Stimulated activated CD4-positive, alpha-beta T cell treated with anti-CD3 and anti-CD28 coated beads, Interleukin-15, amount 100 ng/mL, for 48 hours (primary cell): Measurements from ENCODE around the gene TPK1.

Experiments
- DNase-seq, 2 donors: peaks; one replicate each; pipeline ENCODE4 v3.0.0-alpha.2; 2020; ENCODE audit warnings: low read depth in 2 of 2

TPK1 gene

DNA sequence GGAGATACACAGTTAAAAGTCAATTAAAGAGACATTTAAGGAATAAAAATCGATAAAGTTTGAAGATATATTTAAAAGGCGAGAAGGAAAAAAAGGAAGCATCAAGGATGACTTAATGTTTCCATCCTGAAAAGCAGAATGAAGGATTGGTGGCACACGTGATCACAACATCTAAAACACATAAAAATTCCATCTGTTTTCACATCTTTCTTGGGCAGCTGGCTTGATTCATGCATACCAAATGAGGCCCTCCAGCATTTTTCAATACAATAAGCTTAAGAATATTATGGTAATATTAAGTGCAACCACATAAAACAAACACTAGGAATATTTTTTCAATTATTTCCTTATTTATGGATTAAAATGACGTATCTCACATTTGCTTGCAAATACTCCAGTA lies 112.6 kb downstream of the TPK1 start:
- DNase-seq, result no peak

- DNase-seq, result no peak
Observed at GRCh38 chr7:144720710-144721109, 115.1 kb downstream of the TPK1 start.

- no peak for DNase-seq
Observed at GRCh38 chr7:144720149-144720548, 115.7 kb downstream of the TPK1 start.

DNA sequence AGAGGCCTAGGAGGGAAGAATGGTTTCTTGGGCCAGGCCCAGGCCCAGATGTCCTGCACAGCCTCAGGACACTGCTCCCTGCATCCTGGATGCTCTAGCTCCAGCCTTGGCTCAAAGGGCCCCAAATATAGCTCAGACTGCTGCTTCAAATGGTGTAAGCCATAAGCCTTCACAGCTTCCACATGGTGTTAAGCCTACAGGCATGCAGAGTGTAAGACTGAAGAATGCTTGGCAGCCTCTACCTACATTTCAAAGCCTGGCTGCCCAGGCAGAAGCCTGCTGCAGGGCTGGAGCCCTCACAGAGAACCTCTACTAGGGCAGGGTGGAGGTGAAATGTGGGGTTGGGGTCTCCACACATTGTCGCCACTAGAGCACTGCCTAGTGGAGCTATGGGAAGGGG lies 118.1 kb downstream of the TPK1 start:
- DNase-seq, result no peak

DNA sequence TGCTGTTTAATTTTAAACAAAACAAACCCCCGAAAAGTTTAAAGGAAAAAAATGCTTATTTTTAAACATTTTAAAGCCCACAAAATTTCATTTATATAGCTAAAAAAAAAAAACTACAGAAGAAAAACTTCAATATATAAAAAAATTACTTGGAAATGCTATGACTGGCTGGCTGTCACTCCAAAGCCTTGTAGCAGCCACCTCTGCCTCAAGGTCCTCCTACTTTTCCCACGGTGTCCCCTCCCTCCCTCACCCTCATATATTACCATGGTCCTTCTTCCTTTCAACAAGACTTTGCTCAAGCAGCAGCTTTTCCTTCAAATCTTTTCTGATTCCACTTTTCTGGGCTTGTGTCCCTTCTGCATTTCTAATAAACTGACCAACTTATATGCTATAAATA lies 122.0 kb downstream of the TPK1 start:
- DNase-seq, result no peak

GRCh38 chr7:144710791-144711190 lies 125.1 kb downstream of the TPK1 start:
- no peak for DNase-seq

DNA sequence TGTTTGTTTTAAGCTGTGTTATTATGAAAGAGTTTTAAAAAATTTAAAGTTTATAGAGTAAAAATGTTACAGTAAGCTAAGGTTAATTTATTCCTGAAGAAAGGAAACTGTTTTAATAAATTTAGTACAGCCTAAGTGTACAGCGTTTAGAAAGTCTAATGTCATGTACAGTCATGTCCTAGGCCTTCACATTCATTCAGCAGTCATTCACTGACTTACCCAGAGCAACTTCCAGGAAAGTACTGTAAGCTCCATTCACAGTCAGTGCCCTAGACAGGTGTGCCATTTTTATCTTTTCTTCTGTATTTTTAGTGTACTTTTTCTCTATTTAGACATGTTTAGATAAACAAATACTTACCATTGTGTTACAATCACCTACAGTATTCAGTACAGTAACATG lies 126.8 kb downstream of the TPK1 start:
- DNase-seq, result no peak

DNA sequence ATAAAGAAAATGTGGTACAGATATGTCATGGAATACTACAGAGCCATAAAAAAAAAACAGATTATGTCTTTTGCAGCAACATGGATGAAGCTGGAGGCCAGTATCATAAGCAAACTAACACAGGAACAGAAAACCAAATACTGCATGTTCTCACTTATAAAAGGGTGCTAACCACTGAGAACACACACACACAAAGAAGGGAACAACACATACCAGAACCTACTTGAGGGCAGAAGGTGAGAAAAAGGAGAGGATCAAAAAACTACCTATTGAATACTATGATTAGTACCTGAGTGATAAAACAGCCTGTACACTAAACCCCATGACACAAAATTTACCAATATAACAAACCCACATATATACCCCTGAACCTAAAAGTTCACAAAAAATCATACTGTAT lies 144.6 kb downstream of the TPK1 start:
- DNase-seq, result no peak

GRCh38 chr7:144682581-144683280 lies 153.1 kb downstream of the TPK1 start:
- no peak for DNase-seq

DNA sequence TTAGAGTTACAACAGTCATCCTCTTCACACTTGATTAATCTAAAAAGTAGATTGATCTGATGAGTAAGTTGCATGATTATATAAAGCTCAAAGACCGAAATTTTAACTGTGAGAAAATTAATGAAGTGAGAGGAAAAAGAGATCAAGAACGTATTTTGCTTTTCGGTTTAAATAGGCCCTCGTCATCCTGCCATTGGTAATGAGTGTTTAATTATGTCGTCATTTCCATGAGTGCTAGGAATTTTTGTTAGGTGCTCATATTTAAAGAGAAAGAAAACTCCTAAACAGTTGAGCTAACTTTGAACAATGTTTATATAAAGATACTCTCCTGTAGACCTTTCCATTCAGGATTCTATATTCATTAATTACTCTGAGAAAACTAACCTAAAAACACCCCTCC lies 159.4 kb downstream of the TPK1 start:
- no peak for DNase-seq

DNA sequence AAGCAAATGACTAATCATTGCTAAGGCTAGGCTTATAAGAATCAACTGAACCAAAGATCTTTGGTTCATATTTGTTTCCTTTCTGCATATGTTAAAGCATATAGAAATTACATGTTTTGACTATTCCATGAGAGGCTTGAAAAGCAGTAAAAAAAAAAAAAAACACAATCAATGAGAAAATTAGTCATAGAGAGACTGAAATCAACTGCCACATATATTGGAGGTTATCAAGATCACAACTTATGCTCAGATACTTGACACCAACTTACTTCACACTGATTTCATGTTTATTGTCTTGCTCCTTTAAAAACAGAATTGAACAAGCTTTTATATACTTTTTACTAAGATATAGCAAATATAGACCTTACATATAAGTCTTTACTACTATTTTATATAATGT lies 161.3 kb downstream of the TPK1 start:
- no peak for DNase-seq

- no peak for DNase-seq
Observed at GRCh38 chr7:144672869-144673268, 163.0 kb downstream of the TPK1 start.

DNA sequence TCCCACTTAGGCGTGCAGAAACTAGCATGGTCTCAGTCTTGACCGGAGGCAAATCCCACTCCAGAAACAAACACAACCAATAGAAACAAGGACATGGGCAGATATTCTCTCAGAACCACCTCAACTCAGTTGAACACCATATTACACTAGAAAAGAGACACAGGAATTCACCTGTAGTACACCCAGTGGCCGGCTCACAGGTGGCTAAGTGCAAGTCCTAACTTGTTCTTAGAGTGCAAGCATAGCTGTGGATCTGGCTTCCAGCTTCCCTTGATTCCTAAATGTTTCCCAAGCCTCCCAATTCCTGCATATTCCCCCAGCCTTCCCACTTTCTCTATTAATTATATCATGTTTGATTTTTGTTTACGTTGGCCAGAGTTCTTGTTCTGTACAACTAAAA lies 164.4 kb downstream of the TPK1 start:
- DNase-seq, result no peak

DNA sequence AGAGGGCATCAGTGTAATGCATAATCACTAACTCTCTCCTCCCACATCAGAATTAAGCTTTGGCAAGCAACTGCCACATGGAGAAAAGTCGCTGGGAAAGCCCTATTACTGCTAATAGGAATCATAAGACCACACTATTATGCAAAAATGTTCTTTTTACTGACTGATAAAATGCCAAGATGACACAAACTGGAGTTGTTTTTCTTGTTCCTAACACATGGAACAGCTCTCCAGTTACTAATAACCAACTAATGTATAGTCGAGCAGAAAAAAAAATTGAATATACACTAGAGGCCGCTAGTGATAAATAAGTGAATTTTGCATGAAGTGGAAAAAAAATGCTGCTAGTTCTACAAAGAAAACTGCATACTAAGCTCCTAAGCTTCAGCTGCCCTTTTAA lies 165.6 kb downstream of the TPK1 start:
- no peak for DNase-seq

DNA sequence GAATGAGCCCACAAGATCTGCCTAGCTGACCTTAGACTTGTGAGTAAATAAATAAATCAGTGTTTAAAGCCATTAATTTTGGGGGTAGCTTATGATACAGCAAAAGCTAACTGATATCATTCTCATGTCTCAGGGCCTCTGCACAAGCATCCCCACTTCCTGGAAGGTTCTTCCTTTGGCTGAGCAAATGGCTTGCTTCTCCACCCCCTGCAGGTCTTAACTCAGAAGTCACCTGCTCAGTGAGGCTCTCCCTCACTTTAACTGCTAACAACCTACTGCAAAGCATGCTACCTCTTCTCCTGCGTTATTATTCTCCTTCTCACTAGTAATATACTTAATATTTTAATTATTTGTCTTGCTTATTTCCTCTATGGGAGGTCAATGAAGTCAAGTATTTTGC lies 167.3 kb downstream of the TPK1 start:
- DNase-seq, result no peak

DNA sequence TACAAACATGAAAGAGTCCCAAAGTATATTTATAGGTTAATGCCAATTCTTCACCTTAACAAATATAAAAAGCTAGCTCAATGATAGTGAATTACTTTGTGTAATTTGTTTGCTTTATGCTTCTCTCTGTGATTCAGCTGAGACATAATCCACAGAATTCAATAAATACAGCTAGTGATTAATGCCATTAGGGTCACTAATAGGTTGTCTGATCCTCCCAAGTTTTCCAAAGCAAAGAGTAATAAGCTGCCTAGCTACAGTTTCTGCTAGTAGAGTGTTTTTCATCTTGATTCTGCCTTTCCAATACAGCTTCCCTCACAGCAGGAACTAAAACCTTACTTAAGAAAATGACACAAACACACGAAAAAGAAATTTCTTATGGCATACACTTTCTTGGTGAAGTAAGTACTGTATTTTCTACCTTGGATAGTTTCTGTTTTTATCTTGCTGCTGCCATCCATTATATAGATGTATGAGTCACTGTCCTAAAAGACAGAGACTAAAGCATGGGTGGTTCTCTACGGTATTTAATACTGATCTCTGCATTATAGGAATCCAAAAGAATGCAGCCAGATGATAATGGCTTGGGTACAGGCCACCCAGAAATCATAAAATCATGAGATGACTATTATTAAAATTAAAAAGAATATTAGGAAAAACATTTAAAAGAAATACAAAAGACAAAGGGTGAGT lies 170.0 kb downstream of the TPK1 start:
- no peak for DNase-seq

- no peak for DNase-seq
Observed at GRCh38 chr7:144659211-144659610, 176.6 kb downstream of the TPK1 start.

DNA sequence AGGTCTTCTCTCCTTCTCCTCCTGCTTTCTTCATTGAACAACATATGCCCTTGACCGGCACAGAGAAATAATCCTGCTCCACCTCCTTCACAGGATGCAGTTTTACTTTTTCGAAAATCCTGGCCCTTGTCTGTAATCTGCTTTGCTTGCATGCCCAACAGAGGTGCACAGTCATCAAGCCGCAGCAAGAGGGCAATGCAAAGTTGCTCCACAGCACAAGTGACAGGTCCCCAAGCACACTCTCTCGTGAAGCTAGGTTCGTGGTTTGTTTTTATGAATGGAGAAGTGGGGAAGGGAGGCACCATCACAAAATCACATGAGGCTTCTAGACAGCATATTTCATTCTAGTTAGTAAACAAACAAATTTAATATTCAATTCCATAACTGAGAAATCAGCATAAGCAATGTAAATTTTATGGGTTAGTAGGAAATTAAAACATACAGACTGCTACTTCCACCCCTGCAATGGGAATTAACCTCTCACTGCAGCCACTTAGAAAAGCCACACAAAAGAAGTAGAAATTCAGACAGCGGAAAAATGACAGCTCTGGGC lies 178.8 kb downstream of the TPK1 start:
- DNase-seq, result no peak

DNA sequence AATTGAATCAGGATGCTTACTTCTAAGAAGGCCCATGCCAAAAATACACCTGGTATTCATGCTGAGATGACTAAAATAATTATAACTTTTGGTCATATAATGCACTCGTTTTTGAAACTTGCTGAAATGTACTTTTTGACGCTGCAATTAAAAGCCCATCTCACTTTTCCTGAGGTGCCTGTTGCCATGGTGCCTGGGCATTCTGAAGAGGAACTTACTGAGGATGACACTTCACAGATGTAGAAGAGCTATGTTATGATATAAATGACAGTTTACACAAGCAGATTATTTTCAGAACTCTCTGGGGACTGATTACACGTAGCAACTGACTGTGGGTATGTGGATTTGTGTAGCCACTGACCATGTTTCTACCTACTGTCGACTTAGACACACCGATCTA lies 182.4 kb downstream of the TPK1 start:
- no peak for DNase-seq

GRCh38 chr7:144650439-144650838 lies 185.4 kb downstream of the TPK1 start:
- no peak for DNase-seq

GRCh38 chr7:144649120-144649519 lies 186.7 kb downstream of the TPK1 start:
- DNase-seq, result no peak

GRCh38 chr7:144641389-144642044 lies 194.3 kb downstream of the TPK1 start:
- no peak for DNase-seq

DNA sequence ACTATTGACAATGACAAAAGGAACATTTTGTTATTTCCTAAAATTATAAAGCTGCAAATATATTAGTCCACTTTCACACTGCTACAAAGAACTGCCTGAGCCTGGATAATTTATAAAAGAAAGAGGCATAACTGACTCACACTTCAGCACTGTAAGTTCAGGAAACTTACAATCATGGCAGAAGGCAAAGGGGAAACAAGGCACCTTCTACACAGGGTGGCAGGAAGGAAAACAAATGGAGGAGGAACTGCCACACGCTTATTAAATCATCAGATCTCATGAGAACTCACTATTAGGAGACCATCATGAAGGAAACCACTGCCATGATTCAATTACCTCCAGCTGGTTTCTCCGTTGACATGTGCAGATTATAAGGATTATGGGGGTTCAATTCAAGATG lies 203.1 kb downstream of the TPK1 start:
- no peak for DNase-seq
